GM12878 (cell line): ENCODE data around the gene EPAS1. TPM values are rescaled to one million over a fixed set of nuclear protein-coding genes. Genes with fewer than 3 reads are reported as not detected.

Source experiments
- ATAC-seq: fragments of 200-7000 bp; cut with Tn5 transposase; 3 replicates; pipeline ENCODE4 v1.9.1; 2020; ENCODE audit warnings: mild to moderate bottlenecking, moderate library complexity
- BruUV-seq: library from RNA; stranded (reverse); fragments of 400-500 nt; replicated peaks from 2 replicates; lab custom pipeline; 2021; lab: Mats Ljungman, UMichigan
- CTCF ChIA-PET: fragments of 300-600 bp; sonication (Branson Sonifier 250); formaldehyde crosslinking; extraction: SDS; loops from one replicate; lab custom pipeline; 2021; ENCODE audit warnings: inconsistent platforms; lab: Yijun Ruan, JAX
- POLR2A ChIA-PET: fragments of 350-600 bp; formaldehyde crosslinking; extraction: SDS; loops from one replicate; lab custom pipeline; 2021; ENCODE audit warnings: inconsistent platforms; lab: Charles Lee
- RAD21 ChIA-PET: fragments of 300-600 bp; sonication (Branson Sonifier 250); formaldehyde crosslinking; loops from one replicate; lab custom pipeline; 2023; ENCODE audit warnings: antibody characterized with exemption; ENCODE audit not compliant: unreplicated experiment; lab: Charles Lee
- SMC1A ChIA-PET: fragments of 300-600 bp; sonication (Branson Sonifier 250); formaldehyde crosslinking; loops from one replicate; lab custom pipeline; 2023; ENCODE audit not compliant: unreplicated experiment, uncharacterized antibody; lab: Charles Lee
- DNase-seq: peaks from one replicate; pipeline ENCODE4 v3.0.0-alpha.2; 2011; ENCODE audit warnings: low read depth, low spot score
- FAIRE-seq: peaks from 3 replicates; lab custom pipeline; 2011; peaks lifted over from hg19 to GRCh38; lab: Jason Lieb, UNC
- H2AFZ ChIP-seq: 2 replicates; pipeline ENCODE4 v1.6.0; 2011; ENCODE audit warnings: low read depth, low read length, control low read depth; ENCODE audit not compliant: control insufficient read depth
- H3K27ac ChIP-seq: 2 replicates; pipeline ENCODE4 v1.5.1; 2011; ENCODE audit warnings: control low read depth; ENCODE audit not compliant: control insufficient read depth, insufficient read depth
- H3K27me3 ChIP-seq, 2 experiments: replicated peaks in 1 of 2; 2 replicates each; pipeline versions ENCODE4 v1.6.0 to v1.6.1; 2011; ENCODE audit warnings: low read length in 1 of 2; ENCODE audit not compliant: control insufficient read depth in 2 of 2, insufficient read depth in 2 of 2
- H3K36me3 ChIP-seq, 2 experiments: 2 replicates each; pipeline ENCODE4 v1.5.1; 2011; ENCODE audit warnings: low read length in 1 of 2; ENCODE audit not compliant: control insufficient read depth in 2 of 2, insufficient read depth in 2 of 2
- H3K4me1 ChIP-seq: 2 replicates; pipeline ENCODE4 v1.6.1; 2011; ENCODE audit warnings: mild to moderate bottlenecking, low read length, moderate library complexity, mixed read lengths; ENCODE audit not compliant: control insufficient read depth, insufficient read depth
- H3K4me2 ChIP-seq: 2 replicates; pipeline ENCODE4 v1.6.0; 2011; ENCODE audit warnings: control low read depth; ENCODE audit not compliant: control insufficient read depth, insufficient read depth
- H3K4me3 ChIP-seq: fragments of 200-600 bp; sonication (generic); 2 replicates; pipeline ENCODE4 v1.5.1; 2016
- H3K79me2 ChIP-seq: 2 replicates; pipeline ENCODE4 v1.6.0; 2011; ENCODE audit warnings: low read length; ENCODE audit not compliant: control insufficient read depth, insufficient read depth
- H3K9ac ChIP-seq: 2 replicates; pipeline ENCODE4 v1.8.0; 2011; ENCODE audit warnings: low read length, control low read depth, mixed read lengths; ENCODE audit not compliant: control insufficient read depth, insufficient read depth
- H3K9me3 ChIP-seq: replicated peaks from 3 replicates; pipeline ENCODE4 v1.5.1; 2011; ENCODE audit warnings: mild to moderate bottlenecking, low read length; ENCODE audit not compliant: control insufficient read depth, insufficient read depth
- H4K20me1 ChIP-seq: 2 replicates; pipeline ENCODE4 v1.6.0; 2011; ENCODE audit not compliant: control insufficient read depth, insufficient read depth
- BHLHE40 ChIP-seq, 2 experiments: fragments of 450-650 bp in 1 of 2; IDR thresholded peaks; 2 replicates each; pipeline ENCODE4 v1.6.1; 2011 to 2017; ENCODE audit warnings: low read depth in 2 of 2, borderline replicate concordance in 1 of 2, improper control_type of control experiment in 1 of 2, low read length in 1 of 2, mild to moderate bottlenecking in 1 of 2
- CBFB ChIP-seq: IDR thresholded peaks from 2 replicates; pipeline ENCODE4 v1.6.1; 2016; ENCODE audit warnings: antibody characterized with exemption, low read depth
- CHD4 ChIP-seq: fragments of 200-600 bp; sonication (generic); IDR thresholded peaks from 2 replicates; pipeline ENCODE4 v1.6.1; 2016; ENCODE audit warnings: mild to moderate bottlenecking
- EZH2 ChIP-seq: IDR thresholded peaks from 2 replicates; pipeline ENCODE4 v1.6.1; 2012; ENCODE audit warnings: low read depth, mild to moderate bottlenecking, control low read depth, inconsistent platforms, low read length, borderline replicate concordance; ENCODE audit not compliant: control insufficient read depth
- HDAC6 ChIP-seq: fragments of 200-600 bp; sonication (generic); IDR thresholded peaks from one replicate; pipeline ENCODE4 v1.8.0; 2017; ENCODE audit warnings: antibody characterized with exemption; ENCODE audit not compliant: unreplicated experiment
- IKZF1 ChIP-seq: fragments of 450-650 bp; conservative IDR thresholded peaks from 2 replicates; pipeline ENCODE4 v1.6.1; 2017; ENCODE audit warnings: antibody characterized with exemption, mild to moderate bottlenecking
- IKZF2 ChIP-seq, 2 experiments: fragments of 450-650 bp; IDR thresholded peaks; 2 replicates each; pipeline ENCODE4 v1.6.1; 2017; ENCODE audit warnings: mild to moderate bottlenecking in 2 of 2, moderate library complexity in 2 of 2
- NFYA ChIP-seq: IDR thresholded peaks from 2 replicates; pipeline ENCODE4 v1.6.1; 2011; ENCODE audit warnings: low read depth, mild to moderate bottlenecking, low read length, improper control_type of control experiment, borderline replicate concordance
- RB1 ChIP-seq: fragments of 450-650 bp; formaldehyde crosslinking; IDR thresholded peaks from 2 replicates; pipeline ENCODE4 v1.6.1; 2017; ENCODE audit warnings: mild to moderate bottlenecking, borderline replicate concordance
- SMC3 ChIP-seq: IDR thresholded peaks from 2 replicates; pipeline ENCODE4 v1.6.1; 2011; ENCODE audit warnings: low read length, improper control_type of control experiment, borderline replicate concordance
- STAT1 ChIP-seq: fragments of 450-650 bp; conservative IDR thresholded peaks from 2 replicates; pipeline ENCODE4 v1.6.1; 2014; ENCODE audit warnings: antibody characterized with exemption, mild to moderate bottlenecking
- STAT3 ChIP-seq: IDR thresholded peaks from 2 replicates; pipeline ENCODE4 v1.6.1; 2011; ENCODE audit warnings: low read depth, low read length, improper control_type of control experiment
- SUZ12 ChIP-seq: fragments of 200-600 bp; sonication (generic); IDR thresholded peaks from one replicate; pipeline ENCODE4 v1.6.1; 2018; ENCODE audit warnings: antibody characterized with exemption, mild to moderate bottlenecking; ENCODE audit not compliant: unreplicated experiment
- ZNF622 ChIP-seq: fragments of 450-650 bp; IDR thresholded peaks from 2 replicates; pipeline ENCODE4 v1.6.1; 2017; ENCODE audit warnings: mild to moderate bottlenecking, inconsistent platforms
- ZZZ3 ChIP-seq: IDR thresholded peaks from 2 replicates; pipeline ENCODE4 v1.6.1; 2011; ENCODE audit warnings: low read depth; ENCODE audit not compliant: control insufficient read depth, insufficient read length
- WGBS: methylation state at CpG from one replicate; pipeline ENCODE4 v1.1.6; 2016; ENCODE audit warnings: low lambda C conversion rate; ENCODE audit not compliant: insufficient replicate concordance, insufficient coverage; ENCODE audit errors: missing lambda C conversion rate; 5-methylcytosine and 5-hydroxymethylcytosine counted together
- in situ Hi-C: fragments of 300-500 bp; cut with MboI; formaldehyde crosslinking; loops from 9 replicates; pipeline ENCODE4 v1.14.3; 2018; ENCODE audit warnings: mixed read lengths
- intact Hi-C: fragments of 100-400 bp; cut with micrococcal nuclease; formaldehyde crosslinking; loops from one replicate; pipeline ENCODE4 v1.14.2; 2022; ENCODE audit not compliant: unreplicated experiment
- polyA plus RNA-seq, 11 experiments: library from polyadenylated mRNA; depleted of rRNA in 4 of 11; unstranded in 6 of 11; stranded (reverse) in 5 of 11; fragments of >200 nt; fragmentation: Nextera tagmentation in 4 of 11; fragmentation: Illumina TruSeq in 1 of 11; extraction: Ambion mirVana in 4 of 11; extraction: Trizol in 1 of 11; gene quantifications; 1 replicate in 1 of 11; 2 replicates in 10 of 11; pipeline versions ENCODE4 v1.2.1 to v1.2.3, GENCODE V29; 2011 to 2016; ENCODE audit warnings: inconsistent platforms in 2 of 11, missing spikeins in 2 of 11, low read depth in 1 of 11
- total RNA-seq, 4 experiments: library from RNA; depleted of rRNA in 3 of 4; stranded (reverse); fragments of >200 nt in 3 of 4; fragmentation: Illumina TruSeq in 1 of 4; extraction: Trizol in 1 of 4; gene quantifications; 2 replicates each; pipeline versions ENCODE4 v1.2.1 to v1.2.3, GENCODE V29; 2013 to 2021

The EPAS1 gene
- total and polyA plus RNA-seq, 10 of the 15 experiments (the other 5 are each of a cell fraction or from before 2014, with no cell fraction given), result 0.11 to 22.0 (median 1.3) TPM; not detected in 1

DNA sequence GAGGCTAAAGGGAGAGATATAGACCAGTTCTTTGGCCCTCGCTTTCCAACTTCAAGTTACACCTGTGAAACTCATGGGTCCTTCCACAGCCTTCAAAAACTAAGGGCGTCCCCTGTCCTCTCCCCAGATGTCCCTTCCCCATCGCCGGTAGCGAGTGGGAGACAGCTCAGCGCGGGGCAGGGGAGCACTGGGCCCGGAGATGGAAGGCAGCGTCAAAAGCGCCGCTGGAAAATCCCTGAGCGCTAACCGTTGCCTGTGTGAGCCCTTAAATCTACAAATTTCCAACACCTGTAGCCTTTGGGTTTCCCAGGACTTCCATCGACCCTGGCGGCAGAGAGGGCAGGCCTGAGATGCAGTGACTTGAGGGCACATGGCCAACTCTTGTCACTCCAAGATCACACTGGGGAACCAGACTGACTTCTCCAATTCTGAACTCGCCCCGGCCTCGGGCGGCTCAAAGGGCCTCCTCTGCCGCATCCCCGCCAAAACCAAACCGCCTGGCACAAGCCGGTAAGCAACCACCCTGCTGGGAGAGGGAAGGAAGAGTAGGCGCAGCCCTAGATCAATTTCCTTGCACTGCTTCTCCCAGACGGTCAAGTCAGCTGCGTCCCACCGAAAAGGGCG is 879 bp upstream of the EPAS1 start:
- SMC1A ChIA-PET, result interaction anchor here (0.7 kb wide), 1 partner anchor 22 kb away, joined by 3 read pairs; no protein-coding TSS in a partner anchor
- no peak for TF ChIP-seq CBFB
- TF ChIP-seq EZH2, result 0 out of 2 replicates have a peak, but pooled peaks have one; percentile 77
- TF ChIP-seq, all 136 proteins: peak for 1
- H3K79me2 ChIP-seq, result no peaks in the 10 kb centered on the region
- WGBS, result 29% methylated on average over 28 of the region's 28 CpGs
- CTCF ChIA-PET, result interaction anchor here (0.7 kb wide), 1 partner anchor 1071 kb away, joined by 3 read pairs; no protein-coding TSS in a partner anchor
- peaks cover 5 to 30% of the 10 kb centered on the region in 2 experiments for H3K27me3 ChIP-seq
- peak overlapping the region; percentile 56 for H2AFZ ChIP-seq
- no peak for ATAC-seq
- no peak overlapping the region for H3K9ac ChIP-seq
- in situ Hi-C loops, result no loop called here
- POLR2A ChIA-PET, result interaction anchor here (1.3 to 1.8 kb wide), 3 partner anchors 17 to 69 kb away, joined by 3 to 6 read pairs (median 4); no protein-coding TSS in a partner anchor
- FAIRE-seq, result no peak
- peak overlapping the region; percentile 76; the same call in 1 of the 2 replicates for H3K4me3 ChIP-seq
- H4K20me1 ChIP-seq, result no peaks in the 10 kb centered on the region
- BruUV-seq, result no TSS peak
- DNase-seq, result no peak
- RAD21 ChIA-PET, result interaction anchor here (1.0 to 1.8 kb wide), 6 partner anchors 22 to 217 kb away, joined by 3 to 29 read pairs (median 5); no protein-coding TSS in a partner anchor
- H3K4me1 ChIP-seq, result peaks cover 8% of the 10 kb centered on the region
- peak overlapping the region; percentile 96 for H3K4me2 ChIP-seq
- H3K27ac ChIP-seq, result no peak overlapping the region
- intact Hi-C loops, result loop anchor here (5.0 kb wide), 3 partner anchors 59 to 234 kb away; no protein-coding TSS in a partner anchor
- H3K36me3 ChIP-seq, result no peaks in the 10 kb centered on the region
- H3K9me3 ChIP-seq, result no peaks in the 10 kb centered on the region; the same call in 2 of the 3 replicates

DNA sequence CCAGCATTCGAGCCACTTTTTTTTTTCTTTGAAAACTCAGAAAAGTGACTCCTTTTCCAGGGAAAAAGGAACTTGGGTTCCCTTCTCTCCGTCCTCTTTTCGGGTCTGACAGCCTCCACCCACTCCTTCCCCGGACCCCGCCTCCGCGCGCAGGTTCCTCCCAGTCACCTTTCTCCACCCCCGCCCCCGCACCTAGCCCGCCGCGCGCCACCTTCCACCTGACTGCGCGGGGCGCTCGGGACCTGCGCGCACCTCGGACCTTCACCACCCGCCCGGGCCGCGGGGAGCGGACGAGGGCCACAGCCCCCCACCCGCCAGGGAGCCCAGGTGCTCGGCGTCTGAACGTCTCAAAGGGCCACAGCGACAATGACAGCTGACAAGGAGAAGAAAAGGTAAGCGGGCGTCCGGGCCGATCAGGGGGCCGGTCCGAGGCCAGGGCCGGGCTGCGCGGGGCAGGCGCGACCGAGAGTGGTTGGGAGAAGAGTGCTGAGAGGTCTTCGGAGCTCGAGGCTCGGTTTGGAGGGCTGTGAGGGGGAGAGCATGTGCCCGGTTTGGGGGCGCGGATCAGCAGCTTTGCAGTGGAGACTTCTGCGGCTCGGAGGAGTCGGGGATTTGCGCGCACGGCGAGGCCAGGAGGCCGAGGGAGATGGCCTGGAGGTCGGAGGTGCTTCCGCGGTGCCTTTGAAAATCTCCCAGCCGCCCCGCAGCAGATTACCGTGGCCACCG is 502 bp downstream of the EPAS1 start:
- TSS peak; percentile 52 for BruUV-seq
- no peak for FAIRE-seq
- no peak for TF ChIP-seq ZNF622
- no peak for TF ChIP-seq STAT3
- TF ChIP-seq SMC3, result no peak
- TF ChIP-seq IKZF2 (IDR thresholded peaks at IDR 0.05), result peak in 1 of 2 experiments; percentile 13; a peak in 1 of 4 replicates
- TF ChIP-seq HDAC6, result peak; percentile 44
- peak in 1 of 2 experiments; percentile 20; a peak in 2 of 4 replicates for TF ChIP-seq BHLHE40 (IDR thresholded peaks at IDR 0.05; ENCODE audit: borderline replicate concordance in 1 of 2, low read depth in 2 of 2, low read length in 1 of 2)
- TF ChIP-seq CHD4, result no peak
- TF ChIP-seq IKZF1, result no peak
- peak; percentile 94 for TF ChIP-seq SUZ12
- TF ChIP-seq NFYA, result no peak
- no peak for TF ChIP-seq ZZZ3
- TF ChIP-seq RB1, result no peak
- no peak for TF ChIP-seq STAT1

More for the DNA sequence above, 502 bp downstream of the EPAS1 start:
- DNase-seq (no peak), ATAC-seq (peak; percentile 56)
- ChIA-PET SMC1A (interaction anchor here (1.0 to 2.3 kb wide), 6 partner anchors 15 to 70 kb away, joined by 3 to 9 read pairs (median 6); no protein-coding TSS in a partner anchor), CTCF (interaction anchor here (1.4 to 3.2 kb wide), 2 partner anchors 68 to 235 kb away, joined by 9 to 19 read pairs; no protein-coding TSS in a partner anchor), RAD21 (interaction anchor here (0.8 to 1.8 kb wide), 10 partner anchors 21 to 235 kb away, joined by 3 to 29 read pairs (median 4); no protein-coding TSS in a partner anchor), POLR2A (interaction anchor here (0.8 to 1.8 kb wide), 7 partner anchors 10 to 70 kb away, joined by 3 to 6 read pairs (median 3); no protein-coding TSS in a partner anchor)
- in situ Hi-C loops, result no loop called here
- Histone ChIP-seq H3K9me3 (no peaks in the 10 kb centered on the region; the same call in 2 of the 3 replicates), H3K27ac (no peak overlapping the region), H3K36me3 (no peaks in the 10 kb centered on the region), H3K9ac (no peak overlapping the region), H2AFZ (peak overlapping the region; percentile 65), H3K4me2 (peak overlapping the region; percentile 96), H4K20me1 (no peaks in the 10 kb centered on the region), H3K27me3 (peaks cover 5 to 32% of the 10 kb centered on the region in 2 experiments), H3K4me1 (peaks cover 8% of the 10 kb centered on the region), H3K4me3 (peak overlapping the region; percentile 76), H3K79me2 (no peaks in the 10 kb centered on the region)
- intact Hi-C loops, result loop anchor here (5.0 kb wide), 3 partner anchors 60 to 235 kb away; no protein-coding TSS in a partner anchor
- 4% methylated on average over 63 of the region's 65 CpGs for WGBS
